Neural crest cell (in vitro differentiated cells): Measurements from ENCODE around the gene LTB. TPM values are rescaled to one million over a fixed set of nuclear protein-coding genes. Genes with fewer than 3 reads are reported as not detected.

Source experiments
- DNase-seq: peaks from one replicate; pipeline ENCODE4 v3.0.0; 2021; ENCODE audit warnings: low read depth, mixed read lengths, low spot score
- H3K27ac Mint-ChIP-seq: one replicate; pipeline ENCODE4 v1.8.0; 2021; ENCODE audit warnings: mild to moderate bottlenecking, mixed read lengths; ENCODE audit not compliant: unreplicated experiment
- H3K27me3 Mint-ChIP-seq: 2 replicates; pipeline ENCODE4 v1.8.0; 2021; ENCODE audit warnings: low read depth, mild to moderate bottlenecking, mixed read lengths
- H3K36me3 Mint-ChIP-seq: 2 replicates; pipeline ENCODE4 v1.8.0; 2021; ENCODE audit warnings: low read depth, mild to moderate bottlenecking, mixed read lengths
- H3K4me1 Mint-ChIP-seq: 2 replicates; pipeline ENCODE4 v1.8.0; 2021; ENCODE audit warnings: mixed read lengths
- H3K4me3 Mint-ChIP-seq: one replicate; pipeline ENCODE4 v1.8.0; 2021; ENCODE audit warnings: mild to moderate bottlenecking, mixed read lengths
- H3K9me3 Mint-ChIP-seq: 2 replicates; pipeline ENCODE4 v1.8.0; 2021; ENCODE audit warnings: mixed read lengths
- CTCF ChIP-seq: fragments of 200-600 bp; sonication (generic); conservative IDR thresholded peaks from 2 replicates; pipeline ENCODE4 v1.5.0; 2021; ENCODE audit warnings: antibody characterized with exemption, mild to moderate bottlenecking
- total RNA-seq: library from RNA; stranded (reverse); gene quantifications from 2 replicates; pipeline ENCODE4 v1.2.1, GENCODE V29; 2021

LTB gene
- total RNA-seq, 1 donor from 2014 or later = not detected

- Mint-ChIP-seq H3K27ac (no peak overlapping the region), H3K9me3 (no peaks in the 10 kb centered on the region), H3K4me1 (peaks cover 71% of the 10 kb centered on the region), H3K27me3 (no peaks in the 10 kb centered on the region), H3K36me3 (peaks cover 24% of the 10 kb centered on the region), H3K4me3 (peak overlapping the region; percentile 100)
- no peak for DNase-seq
- TF ChIP-seq CTCF = no peak
Observed at GRCh38 chr6:31543639-31544038, 38.6 kb downstream of the LTB start.

- Mint-ChIP-seq H3K4me3 (peak within 1 kb of the TSS; percentile 100), H3K9me3 (no peaks in the 10 kb centered on the region), H3K27ac (peak within 1 kb of the TSS; percentile 100), H3K27me3 (no peaks in the 10 kb centered on the region), H3K36me3 (peaks cover 29% of the 10 kb centered on the region), H3K4me1 (peaks cover 60% of the 10 kb centered on the region)
- no peak for TF ChIP-seq CTCF
- DNase-seq = peak; percentile 85
Observed at GRCh38 chr6:31541658-31542521, 40.3 kb downstream of the LTB start, which contains the start of gene DDX39B. DDX39B (minus strand) TSS chr6:31542003; CDS start chr6:31540532, 1,471 bp downstream.

GRCh38 chr6:31541059-31541657 lies 41.1 kb downstream of the LTB start:
- no peak for DNase-seq

GRCh38 chr6:31540640-31541039 lies 41.6 kb downstream of the LTB start:
- peaks cover 40% of the 10 kb centered on the region for H3K36me3 Mint-ChIP-seq

More at GRCh38 chr6:31541059-31541657, 41.1 kb downstream of the LTB start:
- Mint-ChIP-seq H3K9me3 (no peaks in the 10 kb centered on the region), H3K27ac (peak overlapping the region; percentile 100), H3K4me1 (peaks cover 57% of the 10 kb centered on the region), H3K4me3 (peak overlapping the region; percentile 100), H3K36me3 (peaks cover 35% of the 10 kb centered on the region), H3K27me3 (no peaks in the 10 kb centered on the region)
- TF ChIP-seq CTCF = no peak

More at GRCh38 chr6:31540640-31541039, 41.6 kb downstream of the LTB start:
- Mint-ChIP-seq H3K27ac (peak overlapping the region; percentile 100), H3K27me3 (no peaks in the 10 kb centered on the region), H3K9me3 (no peaks in the 10 kb centered on the region), H3K4me1 (peaks cover 57% of the 10 kb centered on the region), H3K4me3 (peak overlapping the region; percentile 100)
- no peak for DNase-seq
- TF ChIP-seq CTCF = no peak
